Cardiac muscle cell (in vitro differentiated cells and primary cell): ENCODE data around the gene JAKMIP1. TPM values are rescaled to one million over a fixed set of nuclear protein-coding genes. Genes with fewer than 3 reads are reported as not detected.
"Not testable (repeated sequence)": the region's sequence is repeated elsewhere in the genome, so short reads cannot be mapped to it uniquely, and the experiment has no call there.

Experiments
- DNase-seq, 2 donors: peaks; one replicate each; pipeline versions ENCODE4 v3.0.0 to v3.0.0-alpha.2; 2010 to 2017; ENCODE audit warnings: low read depth in 1 of 2, low spot score in 1 of 2
- H3K27ac ChIP-seq: fragments of 200-600 bp; sonication (generic); 2 replicates; pipeline ENCODE4 v1.5.1; 2016
- H3K27me3 ChIP-seq: fragments of 200-600 bp; sonication (generic); 2 replicates; pipeline ENCODE4 v1.6.0; 2016; ENCODE audit warnings: control low read depth
- H3K36me3 ChIP-seq: fragments of 200-600 bp; sonication (generic); 2 replicates; pipeline ENCODE4 v1.5.1; 2016; ENCODE audit warnings: control low read depth
- H3K4me1 ChIP-seq: fragments of 200-600 bp; sonication (generic); 2 replicates; pipeline ENCODE4 v1.8.1; 2017; ENCODE audit warnings: low read depth, mild to moderate bottlenecking, mixed run types
- H3K4me3 ChIP-seq: fragments of 200-600 bp; sonication (generic); 2 replicates; pipeline ENCODE4 v1.5.1; 2016; ENCODE audit warnings: mild to moderate bottlenecking
- H3K9me3 ChIP-seq: fragments of 200-600 bp; sonication (generic); 2 replicates; pipeline ENCODE4 v1.5.1; 2017; ENCODE audit warnings: low read depth, mild to moderate bottlenecking, control low read depth
- polyA plus RNA-seq: library from polyadenylated mRNA; unstranded; fragments of >200 nt; fragmentation: Nextera tagmentation; extraction: Ambion mirVana; gene quantifications from 2 replicates; pipeline ENCODE4 v1.2.1, GENCODE V29; 2016
- total RNA-seq: library from RNA; depleted of rRNA; stranded (reverse); fragments of >200 nt; gene quantifications from 2 replicates; pipeline ENCODE4 v1.2.3, GENCODE V29; 2016
- TF ChIP-seq, protein P1 (sequence below): IDR thresholded peaks from 2 replicates; pipeline ENCODE4 v1.5.1; 2012; ENCODE audit warnings: low read depth, mild to moderate bottlenecking, low read length

JAKMIP1 gene
- total and polyA plus RNA-seq, 2 experiments from 2014 or later: 0.68 to 1.2 TPM

- TF ChIP-seq, protein P1, sequence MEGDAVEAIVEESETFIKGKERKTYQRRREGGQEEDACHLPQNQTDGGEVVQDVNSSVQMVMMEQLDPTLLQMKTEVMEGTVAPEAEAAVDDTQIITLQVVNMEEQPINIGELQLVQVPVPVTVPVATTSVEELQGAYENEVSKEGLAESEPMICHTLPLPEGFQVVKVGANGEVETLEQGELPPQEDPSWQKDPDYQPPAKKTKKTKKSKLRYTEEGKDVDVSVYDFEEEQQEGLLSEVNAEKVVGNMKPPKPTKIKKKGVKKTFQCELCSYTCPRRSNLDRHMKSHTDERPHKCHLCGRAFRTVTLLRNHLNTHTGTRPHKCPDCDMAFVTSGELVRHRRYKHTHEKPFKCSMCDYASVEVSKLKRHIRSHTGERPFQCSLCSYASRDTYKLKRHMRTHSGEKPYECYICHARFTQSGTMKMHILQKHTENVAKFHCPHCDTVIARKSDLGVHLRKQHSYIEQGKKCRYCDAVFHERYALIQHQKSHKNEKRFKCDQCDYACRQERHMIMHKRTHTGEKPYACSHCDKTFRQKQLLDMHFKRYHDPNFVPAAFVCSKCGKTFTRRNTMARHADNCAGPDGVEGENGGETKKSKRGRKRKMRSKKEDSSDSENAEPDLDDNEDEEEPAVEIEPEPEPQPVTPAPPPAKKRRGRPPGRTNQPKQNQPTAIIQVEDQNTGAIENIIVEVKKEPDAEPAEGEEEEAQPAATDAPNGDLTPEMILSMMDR: no peak
- Histone ChIP-seq H3K27me3 (peaks cover 16% of the 10 kb centered on the region), H3K36me3 (no peaks in the 10 kb centered on the region), H3K9me3 (no peaks in the 10 kb centered on the region), H3K4me3 (peak overlapping the region; percentile 52), H3K27ac (no peak overlapping the region), H3K4me1 (no peaks in the 10 kb centered on the region)
- DNase-seq: no peak
Measured at GRCh38 chr4:6221301-6221850, 21.0 kb upstream of the JAKMIP1 start.

- Histone ChIP-seq H3K4me1 (no peaks in the 10 kb centered on the region), H3K36me3 (no peaks in the 10 kb centered on the region), H3K27me3 (peaks cover 16% of the 10 kb centered on the region), H3K27ac (no peak overlapping the region), H3K4me3 (no peak overlapping the region), H3K9me3 (no peaks in the 10 kb centered on the region)
- DNase-seq: no peak
- TF ChIP-seq, protein P1: no peak
Measured at GRCh38 chr4:6217716-6218381, 17.5 kb upstream of the JAKMIP1 start.

DNA sequence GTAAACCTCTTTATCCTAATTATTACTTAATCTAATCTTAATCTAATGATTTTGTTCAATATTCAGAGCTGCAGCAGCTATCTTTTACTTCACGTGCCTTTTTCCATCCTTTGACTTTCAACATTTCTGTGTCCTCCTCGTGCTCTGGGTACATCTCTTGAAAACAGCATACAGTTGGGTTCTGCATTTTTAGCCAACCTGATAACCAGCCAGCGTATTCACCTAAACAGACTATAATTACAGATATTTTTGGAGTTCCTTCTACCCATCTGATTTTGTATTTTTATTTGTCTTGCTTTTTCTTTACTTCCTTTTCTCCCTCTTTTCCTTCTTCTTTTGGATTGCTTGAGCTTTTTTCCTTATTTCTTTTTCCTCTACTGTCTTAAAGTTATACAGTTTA lies 16.2 kb upstream of the JAKMIP1 start:
- no peak for DNase-seq
- peaks cover 13% of the 10 kb centered on the region for H3K27me3 ChIP-seq
- no peaks in the 10 kb centered on the region for H3K36me3 ChIP-seq
- no peaks in the 10 kb centered on the region for H3K9me3 ChIP-seq
- H3K4me1 ChIP-seq: no peaks in the 10 kb centered on the region
- H3K4me3 ChIP-seq: no peak overlapping the region
- TF ChIP-seq, protein P1: no peak
- H3K27ac ChIP-seq: no peak overlapping the region

GRCh38 chr4:6209921-6210320 lies 9.6 kb upstream of the JAKMIP1 start:
- H3K9me3 ChIP-seq: no peaks in the 10 kb centered on the region
- TF ChIP-seq, protein P1: no peak
- no peaks in the 10 kb centered on the region for H3K4me1 ChIP-seq
- no peaks in the 10 kb centered on the region for H3K36me3 ChIP-seq
- no peak overlapping the region for H3K27ac ChIP-seq
- DNase-seq: no peak
- no peaks in the 10 kb centered on the region for H3K27me3 ChIP-seq
- H3K4me3 ChIP-seq: no peak overlapping the region

DNA sequence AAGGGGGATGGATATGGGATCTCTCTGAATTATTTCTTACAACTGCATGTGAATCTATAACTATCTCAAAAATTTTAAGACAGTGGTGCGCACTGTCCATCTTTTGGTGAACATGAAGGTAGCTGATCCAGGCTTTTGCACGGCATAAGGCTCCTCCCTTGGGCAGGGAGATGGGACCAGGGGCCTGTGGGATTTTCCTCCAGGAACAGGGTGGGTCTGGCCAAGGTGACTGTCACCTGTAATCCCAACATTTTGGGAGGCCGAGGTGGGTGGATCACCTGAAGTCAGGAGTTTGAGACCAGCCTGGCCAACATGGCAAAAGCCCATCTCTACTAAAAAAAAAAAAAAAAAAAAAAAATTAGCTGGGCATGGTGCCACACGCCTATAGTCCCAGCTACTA lies 8.9 kb upstream of the JAKMIP1 start:
- not testable (repeated sequence) for H3K27ac ChIP-seq, H3K4me1 ChIP-seq, DNase-seq, H3K9me3 ChIP-seq, H3K4me3 ChIP-seq, H3K36me3 ChIP-seq, H3K27me3 ChIP-seq

DNA sequence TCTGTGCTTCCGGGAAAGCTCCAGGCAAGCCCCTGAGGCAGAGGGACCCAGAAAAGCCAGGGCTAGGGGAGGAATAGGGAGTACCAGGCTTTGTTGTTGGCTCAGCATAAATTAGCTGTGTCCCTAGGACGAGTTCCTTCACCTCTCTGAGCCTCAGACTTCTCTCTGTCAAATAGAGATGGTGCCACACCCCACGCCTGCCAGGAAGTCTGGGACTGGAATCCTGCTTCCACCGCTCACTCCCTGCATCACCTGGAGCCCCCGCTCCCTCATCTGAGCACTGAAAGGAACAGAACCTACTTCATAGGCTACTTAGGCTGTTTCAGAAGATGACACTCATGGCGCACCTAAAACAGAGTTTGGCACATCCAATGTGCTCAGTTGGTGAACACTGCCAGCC lies 8.1 kb upstream of the JAKMIP1 start:
- DNase-seq: no peak
- H3K4me1 ChIP-seq: no peaks in the 10 kb centered on the region

More for the DNA sequence above, 8.1 kb upstream of the JAKMIP1 start:
- H3K36me3 ChIP-seq: no peaks in the 10 kb centered on the region
- no peaks in the 10 kb centered on the region for H3K27me3 ChIP-seq
- no peak overlapping the region for H3K4me3 ChIP-seq
- H3K9me3 ChIP-seq: no peaks in the 10 kb centered on the region
- TF ChIP-seq, protein P1: no peak
- no peak overlapping the region for H3K27ac ChIP-seq
